ENCODE data around the gene KCNMA1. TPM values are rescaled to one million over a fixed set of nuclear protein-coding genes. Genes with fewer than 3 reads are reported as not detected.
A peak's percentile ranks its signal among the peaks of the same experiment; 100 is the strongest.

The KCNMA1 gene
- total RNA-seq, 4 donors from 2014 or later, result 66.8 to 96.5 (median 78.9) TPM

GRCh38 chr10:77359287-77359691, 278.3 kb downstream of the KCNMA1 start:
- no peak overlapping the region for H3K4me3 ChIP-seq
- H3K4me1 ChIP-seq, result peaks cover 15 to 24% of the 10 kb centered on the region in 2 donors
- in situ Hi-C loops (cut with MboI; ENCODE audit: low sequenced_read_pairs in 4 of 4), result no loop called here
- no peak for TF ChIP-seq POLR2A (IDR thresholded peaks at IDR 0.05)
- TF ChIP-seq, protein P1, sequence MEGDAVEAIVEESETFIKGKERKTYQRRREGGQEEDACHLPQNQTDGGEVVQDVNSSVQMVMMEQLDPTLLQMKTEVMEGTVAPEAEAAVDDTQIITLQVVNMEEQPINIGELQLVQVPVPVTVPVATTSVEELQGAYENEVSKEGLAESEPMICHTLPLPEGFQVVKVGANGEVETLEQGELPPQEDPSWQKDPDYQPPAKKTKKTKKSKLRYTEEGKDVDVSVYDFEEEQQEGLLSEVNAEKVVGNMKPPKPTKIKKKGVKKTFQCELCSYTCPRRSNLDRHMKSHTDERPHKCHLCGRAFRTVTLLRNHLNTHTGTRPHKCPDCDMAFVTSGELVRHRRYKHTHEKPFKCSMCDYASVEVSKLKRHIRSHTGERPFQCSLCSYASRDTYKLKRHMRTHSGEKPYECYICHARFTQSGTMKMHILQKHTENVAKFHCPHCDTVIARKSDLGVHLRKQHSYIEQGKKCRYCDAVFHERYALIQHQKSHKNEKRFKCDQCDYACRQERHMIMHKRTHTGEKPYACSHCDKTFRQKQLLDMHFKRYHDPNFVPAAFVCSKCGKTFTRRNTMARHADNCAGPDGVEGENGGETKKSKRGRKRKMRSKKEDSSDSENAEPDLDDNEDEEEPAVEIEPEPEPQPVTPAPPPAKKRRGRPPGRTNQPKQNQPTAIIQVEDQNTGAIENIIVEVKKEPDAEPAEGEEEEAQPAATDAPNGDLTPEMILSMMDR (IDR thresholded peaks at IDR 0.05 in 4 of 5, conservative IDR thresholded peaks at IDR 0.05 in 1 of 5), result no peak
- H3K27ac ChIP-seq, result peak overlapping the region in 1 of 4 donors; percentile 8
- no peaks in the 10 kb centered on the region for H3K36me3 ChIP-seq
- no peaks in the 10 kb centered on the region for H3K9me3 ChIP-seq
- no peak for DNase-seq
- no peaks in the 10 kb centered on the region for H3K27me3 ChIP-seq
- ATAC-seq, result peak in 1 of 2 donors; percentile 66
- intact Hi-C loops (cut with DNase I; ENCODE audit: low total_unique reads), result no loop called here

- in situ Hi-C loops (cut with MboI; ENCODE audit: low sequenced_read_pairs in 4 of 4) (no loop called here), intact Hi-C loops (cut with DNase I; ENCODE audit: low total_unique reads) (no loop called here)
- H3K4me1 ChIP-seq, result peaks cover 15 to 18% of the 10 kb centered on the region in 2 donors
- H3K36me3 ChIP-seq, result no peaks in the 10 kb centered on the region
- no peak overlapping the region for H3K4me3 ChIP-seq
- TF ChIP-seq POLR2A (IDR thresholded peaks at IDR 0.05), result no peak
- TF ChIP-seq, protein P1 (IDR thresholded peaks at IDR 0.05 in 4 of 5, conservative IDR thresholded peaks at IDR 0.05 in 1 of 5), result no peak
- H3K9me3 ChIP-seq, result no peaks in the 10 kb centered on the region
- no peak for ATAC-seq
- H3K27me3 ChIP-seq, result no peaks in the 10 kb centered on the region
- H3K27ac ChIP-seq, result no peak overlapping the region
- DNase-seq, result no peak
Measured at GRCh38 chr10:77358656-77359055, 279.0 kb downstream of the KCNMA1 start.

DNA sequence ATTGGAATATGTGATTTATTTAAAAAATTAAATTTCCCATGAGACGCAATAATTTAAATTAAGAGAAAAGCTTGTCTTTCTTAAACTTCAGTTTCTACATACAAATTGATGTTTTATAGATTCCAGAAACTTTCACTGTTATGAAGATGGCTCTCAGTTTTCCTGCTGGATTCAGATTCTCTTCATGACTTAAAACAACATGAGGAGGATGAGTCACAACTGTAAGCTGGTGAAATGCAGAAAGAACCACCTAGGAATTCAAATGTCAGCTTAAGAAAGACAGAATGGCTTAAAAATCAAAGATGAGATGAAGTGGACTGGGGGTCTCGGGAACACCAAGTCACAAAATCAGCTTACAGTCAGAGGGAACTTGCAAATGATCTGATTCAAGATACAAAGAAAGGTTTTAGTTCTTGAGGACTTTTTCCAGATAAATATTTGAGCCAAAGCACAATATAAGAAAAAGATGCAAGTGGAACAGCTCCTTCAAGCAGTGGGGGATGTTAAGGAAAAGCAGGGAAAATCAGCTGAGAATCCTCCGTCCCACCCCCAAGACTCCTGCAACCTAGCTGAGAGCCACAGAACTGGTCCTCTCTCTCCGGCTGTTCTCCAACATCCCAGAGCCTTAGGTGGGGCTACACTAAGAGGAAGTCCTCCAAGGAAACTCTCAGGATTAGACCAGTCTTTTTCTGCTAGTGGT, 279.8 kb downstream of the KCNMA1 start:
- intact Hi-C loops (cut with DNase I; ENCODE audit: low total_unique reads), result no loop called here
- H3K27me3 ChIP-seq, result no peaks in the 10 kb centered on the region

DNA sequence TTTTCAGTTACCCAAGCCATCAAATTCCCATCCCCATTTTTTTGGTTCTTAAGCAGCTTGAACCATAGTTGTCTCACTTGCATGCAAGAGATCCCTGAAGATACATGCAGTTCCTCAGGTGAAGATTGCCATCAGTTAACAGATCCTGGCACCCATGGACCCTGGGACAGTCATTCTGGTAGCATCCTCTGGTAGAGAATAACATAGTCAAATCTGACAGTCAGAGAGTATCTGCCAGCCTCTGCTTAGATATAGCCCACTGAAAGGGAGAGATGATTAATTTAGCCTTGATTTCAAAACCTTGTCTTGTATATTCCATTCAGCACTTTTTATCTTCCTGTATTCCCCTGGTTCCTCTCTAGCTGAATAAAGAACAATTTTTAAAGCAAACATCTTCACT, 280.4 kb downstream of the KCNMA1 start:
- Histone ChIP-seq H3K27me3 (no peaks in the 10 kb centered on the region), H3K4me3 (no peak overlapping the region), H3K36me3 (no peaks in the 10 kb centered on the region), H3K4me1 (peaks cover 12 to 13% of the 10 kb centered on the region in 2 donors), H3K27ac (no peak overlapping the region), H3K9me3 (no peaks in the 10 kb centered on the region)
- in situ Hi-C loops (cut with MboI; ENCODE audit: low sequenced_read_pairs in 4 of 4), result no loop called here
- DNase-seq (no peak), ATAC-seq (no peak)
- intact Hi-C loops (cut with DNase I; ENCODE audit: low total_unique reads), result no loop called here
- no peak for TF ChIP-seq POLR2A (IDR thresholded peaks at IDR 0.05)
- TF ChIP-seq, protein P1 (IDR thresholded peaks at IDR 0.05 in 4 of 5, conservative IDR thresholded peaks at IDR 0.05 in 1 of 5), result no peak

More for the DNA sequence above, 279.8 kb downstream of the KCNMA1 start:
- no peaks in the 10 kb centered on the region for H3K9me3 ChIP-seq
- no peaks in the 10 kb centered on the region for H3K36me3 ChIP-seq
- H3K27ac ChIP-seq, result no peak overlapping the region
- ATAC-seq (no peak), DNase-seq (no peak)
- TF ChIP-seq, protein P1 (IDR thresholded peaks at IDR 0.05 in 4 of 5, conservative IDR thresholded peaks at IDR 0.05 in 1 of 5), result no peak
- TF ChIP-seq POLR2A (IDR thresholded peaks at IDR 0.05), result no peak
- peaks cover 12 to 13% of the 10 kb centered on the region in 2 donors for H3K4me1 ChIP-seq
- in situ Hi-C loops (cut with MboI; ENCODE audit: low sequenced_read_pairs in 4 of 4), result no loop called here
- no peak overlapping the region for H3K4me3 ChIP-seq
